Measurements from ENCODE around the gene RFLNA. TPM values are rescaled to one million over a fixed set of nuclear protein-coding genes. Genes with fewer than 3 reads are reported as not detected.
A peak's percentile ranks its signal among the peaks of the same experiment; 100 is the strongest.

The RFLNA gene
- total and polyA plus RNA-seq, 7 experiments from 2014 or later: 0.09 TPM; not detected in 6

GRCh38 chr12:124335426-124336183 lies 40.7 kb downstream of the RFLNA start:
- ChIA-PET POLR2A (no interaction called here), CTCF (no interaction called here)
- Mint-ChIP-seq H3K27me3 (no peaks in the 10 kb centered on the region), H3K9me3 (peaks cover 0 to 2% (median 0%) of the 10 kb centered on the region in 11 donors), H3K4me3 (no peak overlapping the region), H3K4me1 (no peaks in the 10 kb centered on the region), H3K36me3 (peaks cover 4 to 29% (median 9%) of the 10 kb centered on the region in 5 donors), H3K27ac (no peak overlapping the region)
- no peak overlapping the region for H3K4me3 ChIP-seq (ENCODE audit: low read length)
- peaks cover 0 to 83% (median 12%) of the 10 kb centered on the region in 3 experiments for H3K36me3 ChIP-seq (ENCODE audit: control insufficient read depth in 2 of 3, insufficient read depth in 3 of 3, low read length in 3 of 3)
- H3K4me1 ChIP-seq (ENCODE audit: control insufficient read depth in 2 of 2, insufficient read depth in 2 of 2, low read length in 2 of 2): no peaks in the 10 kb centered on the region
- no peaks in the 10 kb centered on the region for H3K9me3 ChIP-seq (ENCODE audit: control insufficient read depth in 2 of 3, low read length in 3 of 3)
- no peaks in the 10 kb centered on the region for H3K27me3 ChIP-seq (ENCODE audit: control insufficient read depth in 2 of 2, insufficient read depth in 2 of 2, low read length in 2 of 2)
- DNase-seq: no peak
- intact Hi-C loops (cut with micrococcal nuclease): no loop called here
- H3K27ac ChIP-seq (ENCODE audit: low read depth, low read length): no peak overlapping the region
- ATAC-seq: no peak

DNA sequence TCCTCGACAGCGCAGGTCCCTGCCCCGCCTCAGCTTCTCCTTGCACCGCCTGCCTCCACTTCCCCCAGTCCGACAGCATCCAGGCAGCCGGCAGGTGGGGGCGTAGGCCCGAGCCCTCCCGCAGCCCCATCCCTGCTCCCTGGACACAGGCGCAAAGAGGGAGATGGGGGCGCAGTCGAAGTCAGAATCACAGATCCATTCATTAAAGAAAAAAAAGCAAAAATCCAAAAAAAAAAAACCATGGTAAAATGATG lies 41.2 kb downstream of the RFLNA start:
- H3K4me3 ChIP-seq (ENCODE audit: low read length): no peak overlapping the region
- H3K27me3 ChIP-seq (ENCODE audit: control insufficient read depth in 2 of 2, insufficient read depth in 2 of 2, low read length in 2 of 2): no peaks in the 10 kb centered on the region
- ATAC-seq (no peak), DNase-seq (no peak)
- no peaks in the 10 kb centered on the region for H3K4me1 ChIP-seq (ENCODE audit: control insufficient read depth in 2 of 2, insufficient read depth in 2 of 2, low read length in 2 of 2)
- no peak overlapping the region for H3K27ac Mint-ChIP-seq
- H3K27me3 Mint-ChIP-seq: no peaks in the 10 kb centered on the region
- intact Hi-C loops (cut with micrococcal nuclease): no loop called here
- peaks cover 0 to 2% (median 0%) of the 10 kb centered on the region in 7 donors for H3K4me1 Mint-ChIP-seq
- H3K27ac ChIP-seq (ENCODE audit: low read depth, low read length): no peak overlapping the region
- H3K36me3 Mint-ChIP-seq: peaks cover 4 to 34% (median 13%) of the 10 kb centered on the region in 5 donors
- H3K9me3 ChIP-seq (ENCODE audit: control insufficient read depth in 2 of 3, low read length in 3 of 3): no peaks in the 10 kb centered on the region
- peaks cover 0 to 86% (median 12%) of the 10 kb centered on the region in 3 experiments for H3K36me3 ChIP-seq (ENCODE audit: control insufficient read depth in 2 of 3, insufficient read depth in 3 of 3, low read length in 3 of 3)
- H3K9me3 Mint-ChIP-seq: peaks cover 0 to 4% (median 0%) of the 10 kb centered on the region in 11 donors
- CTCF ChIA-PET: no interaction called here
- H3K4me3 Mint-ChIP-seq: no peak overlapping the region
- POLR2A ChIA-PET: no interaction called here

DNA sequence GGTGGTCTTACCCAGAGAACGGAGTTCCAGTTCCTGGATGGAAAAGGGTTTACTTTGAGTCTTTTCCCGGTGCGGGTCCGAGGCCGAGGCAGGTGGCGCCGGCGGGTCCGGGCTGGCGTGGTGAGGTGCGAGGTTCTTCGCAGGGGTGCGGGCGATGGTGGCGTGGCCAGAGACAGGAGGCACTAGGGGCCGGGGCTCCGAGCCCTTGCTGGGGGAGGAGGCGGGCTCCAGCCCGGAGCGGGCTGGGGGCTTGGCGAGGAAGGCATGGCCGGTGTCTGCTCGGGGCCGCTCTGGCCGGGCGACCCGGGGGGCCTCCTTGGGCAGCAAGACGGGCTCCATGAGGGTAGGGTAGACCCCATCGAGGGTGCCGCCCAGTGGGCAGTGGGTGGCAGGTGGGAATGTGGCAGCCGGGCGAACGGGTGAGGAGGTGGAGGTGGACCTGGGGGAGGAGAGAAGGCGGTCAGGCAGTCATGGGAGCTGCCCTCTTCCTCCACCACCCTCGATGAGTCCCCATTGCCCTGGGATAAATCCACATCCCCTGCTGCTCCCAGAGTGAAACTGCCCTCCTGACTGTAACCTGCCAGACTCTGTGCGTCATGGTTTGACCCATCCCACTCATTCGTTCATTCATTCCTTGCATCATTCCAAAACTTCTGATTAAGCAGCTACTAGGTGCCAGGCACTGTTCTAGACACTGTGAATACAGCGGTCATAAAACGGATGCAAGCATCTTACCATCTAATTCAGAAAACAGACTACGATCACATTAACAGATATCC lies 42.0 kb downstream of the RFLNA start:
- no peak for ATAC-seq
- ChIA-PET CTCF (no interaction called here), POLR2A (no interaction called here)
- Histone ChIP-seq H3K4me3 (ENCODE audit: low read length) (no peak overlapping the region), H3K36me3 (ENCODE audit: control insufficient read depth in 2 of 3, insufficient read depth in 3 of 3, low read length in 3 of 3) (peaks cover 0 to 86% (median 12%) of the 10 kb centered on the region in 3 experiments), H3K4me1 (ENCODE audit: control insufficient read depth in 2 of 2, insufficient read depth in 2 of 2, low read length in 2 of 2) (no peaks in the 10 kb centered on the region), H3K27me3 (ENCODE audit: control insufficient read depth in 2 of 2, insufficient read depth in 2 of 2, low read length in 2 of 2) (no peaks in the 10 kb centered on the region), H3K27ac (ENCODE audit: low read depth, low read length) (no peak overlapping the region), H3K9me3 (ENCODE audit: control insufficient read depth in 2 of 3, low read length in 3 of 3) (no peaks in the 10 kb centered on the region)
- peaks cover 0 to 4% (median 0%) of the 10 kb centered on the region in 11 donors for H3K9me3 Mint-ChIP-seq
- intact Hi-C loops (cut with micrococcal nuclease): no loop called here
- H3K36me3 Mint-ChIP-seq: peaks cover 4 to 36% (median 13%) of the 10 kb centered on the region in 5 donors
- no peak overlapping the region for H3K4me3 Mint-ChIP-seq
- H3K4me1 Mint-ChIP-seq: peaks cover 0 to 2% (median 0%) of the 10 kb centered on the region in 7 donors
- no peak for DNase-seq
- H3K27me3 Mint-ChIP-seq: no peaks in the 10 kb centered on the region
- H3K27ac Mint-ChIP-seq: peak overlapping the region in 3 of 9 donors; percentile 32 to 52 (median 42)

DNA sequence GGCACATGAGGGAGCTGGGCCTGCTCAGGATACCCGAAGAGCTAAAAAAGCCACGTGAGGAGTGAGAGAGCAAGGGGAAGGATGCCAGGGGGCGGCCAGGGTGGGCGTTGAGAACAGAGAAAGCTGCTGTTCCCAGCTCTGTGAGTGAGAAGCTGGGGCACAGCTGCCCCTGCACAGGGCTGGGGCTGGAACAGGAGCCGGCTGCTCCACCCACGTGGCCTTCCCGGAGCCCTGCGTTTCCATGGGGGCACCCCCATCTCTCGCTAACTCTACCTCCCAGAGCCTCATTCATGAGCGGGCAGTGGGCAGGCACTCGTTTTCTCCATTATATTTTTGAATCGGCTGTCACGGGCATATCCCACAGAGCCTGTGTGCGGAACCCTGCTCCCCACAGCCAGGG lies 42.7 kb downstream of the RFLNA start:
- POLR2A ChIA-PET: no interaction called here
- H3K27ac ChIP-seq (ENCODE audit: low read depth, low read length): no peak overlapping the region
- no peaks in the 10 kb centered on the region for H3K9me3 ChIP-seq (ENCODE audit: control insufficient read depth in 2 of 3, low read length in 3 of 3)
- peaks cover 0 to 4% (median 0%) of the 10 kb centered on the region in 11 donors for H3K9me3 Mint-ChIP-seq
- peaks cover 0 to 2% (median 0%) of the 10 kb centered on the region in 7 donors for H3K4me1 Mint-ChIP-seq
- no peak overlapping the region for H3K4me3 ChIP-seq (ENCODE audit: low read length)
- no peaks in the 10 kb centered on the region for H3K4me1 ChIP-seq (ENCODE audit: control insufficient read depth in 2 of 2, insufficient read depth in 2 of 2, low read length in 2 of 2)
- peaks cover 0 to 85% (median 12%) of the 10 kb centered on the region in 3 experiments for H3K36me3 ChIP-seq (ENCODE audit: control insufficient read depth in 2 of 3, insufficient read depth in 3 of 3, low read length in 3 of 3)
- intact Hi-C loops (cut with micrococcal nuclease): no loop called here
- CTCF ChIA-PET: interaction anchor here (0.7 kb wide), 1 partner anchor 226 kb away, joined by 3 read pairs; no protein-coding TSS in a partner anchor
- DNase-seq (no peak), ATAC-seq (no peak)
- peak overlapping the region in 1 of 9 donors; percentile 32 for H3K27ac Mint-ChIP-seq
- no peaks in the 10 kb centered on the region for H3K27me3 ChIP-seq (ENCODE audit: control insufficient read depth in 2 of 2, insufficient read depth in 2 of 2, low read length in 2 of 2)
- H3K27me3 Mint-ChIP-seq: no peaks in the 10 kb centered on the region
- H3K36me3 Mint-ChIP-seq: peaks cover 4 to 34% (median 15%) of the 10 kb centered on the region in 5 donors
- no peak overlapping the region for H3K4me3 Mint-ChIP-seq

GRCh38 chr12:124338448-124338847 lies 43.6 kb downstream of the RFLNA start:
- Histone ChIP-seq H3K27me3 (ENCODE audit: control insufficient read depth in 2 of 2, insufficient read depth in 2 of 2, low read length in 2 of 2) (no peaks in the 10 kb centered on the region), H3K4me3 (ENCODE audit: low read length) (no peak overlapping the region), H3K4me1 (ENCODE audit: control insufficient read depth in 2 of 2, insufficient read depth in 2 of 2, low read length in 2 of 2) (no peaks in the 10 kb centered on the region), H3K9me3 (ENCODE audit: control insufficient read depth in 2 of 3, low read length in 3 of 3) (no peaks in the 10 kb centered on the region), H3K27ac (ENCODE audit: low read depth, low read length) (no peak overlapping the region), H3K36me3 (ENCODE audit: control insufficient read depth in 2 of 3, insufficient read depth in 3 of 3, low read length in 3 of 3) (peaks cover 0 to 85% (median 7%) of the 10 kb centered on the region in 3 experiments)
- intact Hi-C loops (cut with micrococcal nuclease): no loop called here
- ChIA-PET POLR2A (no interaction called here), CTCF (interaction anchor here (0.7 kb wide), 1 partner anchor 225 kb away, joined by 3 read pairs; no protein-coding TSS in a partner anchor)
- Mint-ChIP-seq H3K4me1 (peaks cover 0 to 2% (median 0%) of the 10 kb centered on the region in 7 donors), H3K27ac (peak overlapping the region in 1 of 9 donors; percentile 20), H3K9me3 (peaks cover 0 to 4% (median 0%) of the 10 kb centered on the region in 11 donors), H3K36me3 (peaks cover 4 to 41% (median 20%) of the 10 kb centered on the region in 5 donors), H3K4me3 (no peak overlapping the region), H3K27me3 (no peaks in the 10 kb centered on the region)
- ATAC-seq (no peak), DNase-seq (no peak)

DNA sequence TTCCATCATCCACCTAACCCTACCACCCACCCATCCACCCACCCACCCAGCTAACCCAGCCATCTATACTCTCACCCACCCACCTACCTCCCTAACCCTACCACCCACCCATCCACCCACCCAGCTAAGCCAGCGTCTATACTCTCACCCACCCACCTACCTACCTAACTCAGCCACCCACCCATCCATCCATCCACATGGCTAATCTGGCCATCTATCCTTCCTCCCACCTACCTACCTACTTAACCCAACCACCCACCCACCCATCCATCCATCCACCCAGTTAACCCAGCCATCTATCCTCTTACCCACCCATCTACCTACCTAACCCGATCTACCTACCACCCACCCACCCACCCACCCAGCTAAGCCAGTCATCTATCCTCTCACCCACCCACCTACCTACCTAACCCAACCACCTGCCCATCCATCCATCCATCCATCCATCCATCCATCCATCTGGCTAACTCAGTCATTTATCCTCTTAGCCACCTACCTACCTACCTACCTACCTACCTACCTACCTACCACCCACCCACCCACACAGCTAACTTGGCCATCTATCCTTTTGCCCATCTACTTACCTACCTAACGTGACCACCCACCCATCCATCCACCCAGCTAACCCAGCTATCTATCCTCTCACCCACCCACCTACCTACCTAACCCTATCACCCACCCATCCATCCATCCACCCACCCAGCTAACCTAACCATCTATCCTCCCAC lies 44.1 kb downstream of the RFLNA start:
- peaks cover 0 to 4% (median 0%) of the 10 kb centered on the region in 11 donors for H3K9me3 Mint-ChIP-seq
- peak overlapping the region in 1 of 9 donors; percentile 20 for H3K27ac Mint-ChIP-seq
- Histone ChIP-seq H3K27me3 (ENCODE audit: control insufficient read depth in 2 of 2, insufficient read depth in 2 of 2, low read length in 2 of 2) (no peaks in the 10 kb centered on the region), H3K36me3 (ENCODE audit: control insufficient read depth in 2 of 3, insufficient read depth in 3 of 3, low read length in 3 of 3) (peaks cover 0 to 86% (median 3%) of the 10 kb centered on the region in 3 experiments), H3K4me1 (ENCODE audit: control insufficient read depth in 2 of 2, insufficient read depth in 2 of 2, low read length in 2 of 2) (no peaks in the 10 kb centered on the region), H3K4me3 (ENCODE audit: low read length) (no peak overlapping the region), H3K9me3 (ENCODE audit: control insufficient read depth in 2 of 3, low read length in 3 of 3) (no peaks in the 10 kb centered on the region), H3K27ac (ENCODE audit: low read depth, low read length) (no peak overlapping the region)
- ATAC-seq (no peak), DNase-seq (no peak)
- ChIA-PET CTCF (no interaction called here), POLR2A (interaction anchor here (0.6 kb wide), 1 partner anchor 36 kb away, joined by 3 read pairs; no protein-coding TSS in a partner anchor)
- H3K36me3 Mint-ChIP-seq: peaks cover 8 to 43% (median 23%) of the 10 kb centered on the region in 5 donors
- intact Hi-C loops (cut with micrococcal nuclease): no loop called here
- H3K4me3 Mint-ChIP-seq: no peak overlapping the region
- no peaks in the 10 kb centered on the region for H3K27me3 Mint-ChIP-seq
- peaks cover 0 to 2% (median 0%) of the 10 kb centered on the region in 7 donors for H3K4me1 Mint-ChIP-seq

Data from naive thymus-derived CD4-positive, alpha-beta T cell (primary cell).